Astrocyte of the spinal cord (primary cell): ENCODE results near the gene DAP.
"Not testable (repeated sequence)": the region's sequence is repeated elsewhere in the genome, so short reads cannot be mapped to it uniquely, and the experiment has no call there.

Source experiments
- DNase-seq: peaks from one replicate; pipeline ENCODE4 v3.0.0; 2011; ENCODE audit warnings: low read depth, low spot score
- H3K4me3 ChIP-seq: 2 replicates; pipeline ENCODE4 v1.5.1; 2011; ENCODE audit warnings: low read depth, mild to moderate bottlenecking, low read length, moderate library complexity
- CTCF ChIP-seq: IDR thresholded peaks from 2 replicates; pipeline ENCODE4 v1.5.1; 2012; ENCODE audit warnings: low read depth, mild to moderate bottlenecking, low read length, inconsistent platforms
- in situ Hi-C: cut with HindIII; loops from 2 replicates; pipeline ENCODE4 v1.10.0; 2017; ENCODE audit warnings: low sequenced_read_pairs

Gene DAP

GRCh38 chr5:10725636-10726035, 35.4 kb downstream of the DAP start:
- no peak for TF ChIP-seq CTCF
- no peak overlapping the region for H3K4me3 ChIP-seq
- in situ Hi-C loops = no loop called here

GRCh38 chr5:10724781-10725507, 36.1 kb downstream of the DAP start:
- H3K4me3 ChIP-seq = no peak overlapping the region
- in situ Hi-C loops = no loop called here
- peak; percentile 94 for DNase-seq
- TF ChIP-seq CTCF = peak; percentile 61

More at GRCh38 chr5:10725636-10726035, 35.4 kb downstream of the DAP start:
- DNase-seq = no peak

- DNase-seq = no peak
- no peak overlapping the region for H3K4me3 ChIP-seq
- in situ Hi-C loops = no loop called here
- TF ChIP-seq CTCF = no peak
These were observed 37.5 kb downstream of the DAP start for GRCh38 chr5:10723514-10723913.

GRCh38 chr5:10720766-10721165, 40.3 kb downstream of the DAP start:
- H3K4me3 ChIP-seq, DNase-seq, in situ Hi-C loops: not testable (repeated sequence)

- no peak for TF ChIP-seq CTCF
- in situ Hi-C loops = no loop called here
- DNase-seq = peak; percentile 92
- no peak overlapping the region for H3K4me3 ChIP-seq
These were observed 41.1 kb downstream of the DAP start for GRCh38 chr5:10719965-10720364.

- H3K4me3 ChIP-seq, in situ Hi-C loops, DNase-seq: not testable (repeated sequence)
These were observed 42.4 kb downstream of the DAP start for GRCh38 chr5:10718617-10719016.

GRCh38 chr5:10716825-10717224, 44.2 kb downstream of the DAP start:
- H3K4me3 ChIP-seq, DNase-seq, in situ Hi-C loops: not testable (repeated sequence)

GRCh38 chr5:10715605-10716290, 45.3 kb downstream of the DAP start:
- TF ChIP-seq CTCF = no peak
- H3K4me3 ChIP-seq = no peak overlapping the region
- in situ Hi-C loops = no loop called here
- DNase-seq = no peak
